K562 (cell line): Measurements from ENCODE around the gene TMEM141. TPM values are rescaled to one million over a fixed set of nuclear protein-coding genes. Genes with fewer than 3 reads are reported as not detected.
"Not testable (repeated sequence)": the region's sequence is repeated elsewhere in the genome, so short reads cannot be mapped to it uniquely, and the experiment has no call there.

Source experiments
- ATAC-seq: fragments of 200-7000 bp; cut with Tn5 transposase; 3 replicates; pipeline ENCODE4 v1.9.1; 2020; ENCODE audit warnings: moderate library complexity
- BruUV-seq: library from RNA; stranded (reverse); fragments of 400-500 nt; replicated peaks from 2 replicates; lab custom pipeline; 2021; lab: Mats Ljungman, UMichigan
- CTCF ChIA-PET: fragments of 300-600 bp; formaldehyde crosslinking; extraction: SDS; loops from one replicate; lab custom pipeline; 2021; ENCODE audit warnings: low intra/inter-chr PET ratio; lab: Yijun Ruan, JAX
- POLR2A ChIA-PET: fragments of 300-600, 350-650 bp; sonication (Branson Sonifier 250); formaldehyde crosslinking; extraction: SDS; loops from one replicate; lab custom pipeline; 2021; ENCODE audit warnings: antibody characterized with exemption, inconsistent platforms; lab: Yijun Ruan, JAX
- DNase-seq, 4 experiments: peaks; one replicate each; pipeline versions ENCODE4 v3.0.0 to v3.0.0-alpha.2; 2011 to 2018; ENCODE audit warnings: low spot score in 3 of 4, mixed read lengths in 3 of 4; ENCODE audit errors: extremely low read depth in 1 of 4
- FAIRE-seq: peaks from 2 replicates; lab custom pipeline; 2011; peaks lifted over from hg19 to GRCh38; lab: Jason Lieb, UNC
- H2AFZ ChIP-seq: 2 replicates; pipeline ENCODE4 v1.6.0; 2011; ENCODE audit warnings: low read depth, low read length, control low read depth, inconsistent platforms
- H3K27ac ChIP-seq: fragments of 200-600 bp; 3 replicates; pipeline ENCODE4 v1.8.0; 2011; ENCODE audit warnings: low read depth, mild to moderate bottlenecking, control low read depth, inconsistent platforms, low read length, moderate library complexity, mixed read lengths; ENCODE audit errors: extremely low read depth
- H3K27me3 ChIP-seq, 2 experiments: fragments of 300-600 bp in 1 of 2; 2 replicates in 1 of 2; 3 replicates in 1 of 2; pipeline versions ENCODE4 v1.6.0 to v1.8.0; 2011; ENCODE audit warnings: inconsistent platforms in 2 of 2, low read length in 2 of 2, mild to moderate bottlenecking in 1 of 2, mixed read lengths in 1 of 2, moderate library complexity in 1 of 2; ENCODE audit not compliant: control insufficient read depth in 2 of 2, insufficient read depth in 2 of 2
- H3K36me3 ChIP-seq: fragments of 300-600 bp; 3 replicates; pipeline ENCODE4 v1.8.0; 2011; ENCODE audit warnings: mild to moderate bottlenecking, low read length, inconsistent platforms; ENCODE audit not compliant: control insufficient read depth, insufficient read depth
- H3K4me1 ChIP-seq, 2 experiments: fragments of 200-600 bp in 1 of 2; replicated peaks in 1 of 2; 2 replicates in 1 of 2; 3 replicates in 1 of 2; pipeline versions ENCODE4 v1.5.1 to v1.8.0; 2011; ENCODE audit warnings: inconsistent platforms in 2 of 2, low read length in 2 of 2, mild to moderate bottlenecking in 1 of 2, mixed read lengths in 1 of 2, moderate library complexity in 1 of 2; ENCODE audit not compliant: control insufficient read depth in 2 of 2, insufficient read depth in 2 of 2
- H3K4me2 ChIP-seq: 2 replicates; pipeline ENCODE4 v1.6.1; 2011; ENCODE audit warnings: low read length, control low read depth, inconsistent platforms, mixed read lengths; ENCODE audit not compliant: insufficient read depth
- H3K4me3 ChIP-seq: fragments of 200-600 bp; sonication (generic), shearing (Covaris generic); 2 replicates; pipeline ENCODE4 v1.5.1; 2016; ENCODE audit warnings: control low read depth, inconsistent platforms
- H3K79me2 ChIP-seq: fragments of 200-600 bp; 3 replicates; pipeline ENCODE4 v1.8.0; 2011; ENCODE audit warnings: low read length, inconsistent platforms; ENCODE audit not compliant: control insufficient read depth, insufficient read depth
- H3K9ac ChIP-seq, 2 experiments: 2 replicates each; pipeline versions ENCODE4 v1.6.0 to v1.6.1; 2011; ENCODE audit warnings: low read depth in 2 of 2, low read length in 2 of 2, control low read depth in 1 of 2, inconsistent platforms in 1 of 2, mild to moderate bottlenecking in 1 of 2, mixed read lengths in 1 of 2; ENCODE audit not compliant: insufficient read depth in 1 of 2
- H3K9me1 ChIP-seq: one replicate; pipeline ENCODE4 v1.6.0; 2011; ENCODE audit warnings: inconsistent platforms, mild to moderate bottlenecking, low read length, moderate library complexity; ENCODE audit not compliant: control insufficient read depth, insufficient read depth
- H3K9me3 ChIP-seq: replicated peaks from 2 replicates; pipeline ENCODE4 v1.5.1; 2011; ENCODE audit warnings: low read depth, low read length, inconsistent platforms; ENCODE audit not compliant: control insufficient read depth, insufficient read depth
- H4K20me1 ChIP-seq: replicated peaks from 2 replicates; pipeline ENCODE4 v1.6.1; 2011; ENCODE audit warnings: low read length, inconsistent platforms, mixed read lengths; ENCODE audit not compliant: control insufficient read depth, insufficient read depth
- CEBPB ChIP-seq: fragments of 450-650 bp; IDR thresholded peaks from 2 replicates; pipeline ENCODE4 v1.6.1; 2016; ENCODE audit warnings: missing genetic modification characterization, missing compliant biosample characterization
- FOXK1 ChIP-seq: sonication (generic); formaldehyde crosslinking; IDR thresholded peaks from 2 replicates; pipeline ENCODE4 v1.8.0; 2022; ENCODE audit warnings: missing genetic modification reagents, mild to moderate bottlenecking, borderline replicate concordance
- KDM1A ChIP-seq, 2 experiments: fragments of 450-650 bp; IDR thresholded peaks; 2 replicates each; pipeline ENCODE4 v1.6.1; 2016; ENCODE audit warnings: mild to moderate bottlenecking in 2 of 2
- MTA1 ChIP-seq: fragments of 450-650 bp; IDR thresholded peaks from 2 replicates; pipeline ENCODE4 v1.6.1; 2017; ENCODE audit warnings: borderline replicate concordance
- RAD21 ChIP-seq, 2 experiments: fragments of 250-450 bp in 1 of 2; fragments of 450-650 bp in 1 of 2; sonication (Bioruptor Pico) in 1 of 2; formaldehyde crosslinking in 1 of 2; IDR thresholded peaks in 1 of 2; conservative IDR thresholded peaks in 1 of 2; 2 replicates each; pipeline versions ENCODE4 v1.4.0 to v1.8.0; 2020 to 2022; ENCODE audit warnings: mild to moderate bottlenecking in 2 of 2, moderate library complexity in 1 of 2
- SMAD4 ChIP-seq: fragments of 250-450 bp; sonication (Bioruptor Pico); conservative IDR thresholded peaks from 2 replicates; pipeline ENCODE4 v1.8.0; 2021; ENCODE audit warnings: inconsistent platforms, mild to moderate bottlenecking, moderate library complexity
- SMARCA5 ChIP-seq: fragments of 450-650 bp; IDR thresholded peaks from 2 replicates; pipeline ENCODE4 v1.6.1; 2016
- SP1 ChIP-seq: sonication (generic); formaldehyde crosslinking; IDR thresholded peaks from 2 replicates; pipeline ENCODE4 v1.8.1; 2022; ENCODE audit warnings: mild to moderate bottlenecking, missing genetic modification reagents
- ZBTB17 ChIP-seq: fragments of 450-650 bp; formaldehyde crosslinking; IDR thresholded peaks from 2 replicates; pipeline ENCODE4 v1.4.0; 2020; ENCODE audit warnings: mild to moderate bottlenecking
- ZNF224 ChIP-seq: sonication (generic); formaldehyde crosslinking; IDR thresholded peaks from 2 replicates; pipeline ENCODE4 v1.8.0; 2022; ENCODE audit warnings: mild to moderate bottlenecking, missing genetic modification reagents
- ZNF24 ChIP-seq: fragments of 450-650 bp; IDR thresholded peaks from 2 replicates; pipeline ENCODE4 v1.6.1; 2016
- ZNF263 ChIP-seq: sonication (generic); formaldehyde crosslinking; IDR thresholded peaks from 2 replicates; pipeline ENCODE4 v1.8.0; 2022; ENCODE audit warnings: mild to moderate bottlenecking, missing genetic modification reagents, borderline replicate concordance
- WGBS: fragments of 100-300 bp; shearing (Covaris generic); methylation state at CpG from one replicate; pipeline ENCODE4 v1.1.6; 2016; ENCODE audit warnings: low coverage, mixed read lengths; ENCODE audit not compliant: insufficient coverage; ENCODE audit errors: missing lambda C conversion rate; 5-methylcytosine and 5-hydroxymethylcytosine counted together
- in situ Hi-C: fragments of 300-500 bp; cut with MboI; formaldehyde crosslinking; loops from 4 replicates; pipeline ENCODE4 v1.15.0; 2018; ENCODE audit warnings: inconsistent platforms, mixed read lengths
- intact Hi-C: fragments of 100-400 bp; cut with micrococcal nuclease; formaldehyde crosslinking; loops from 2 replicates; pipeline ENCODE4 v1.14.2; 2022
- polyA plus RNA-seq, 8 experiments: library from polyadenylated mRNA; depleted of rRNA in 4 of 8; stranded (reverse) in 5 of 8; unstranded in 3 of 8; fragments of >200 nt; fragmentation: Nextera tagmentation in 2 of 8; fragmentation: Illumina TruSeq in 1 of 8; extraction: Ambion mirVana in 2 of 8; extraction: Trizol in 1 of 8; gene quantifications; 2 replicates each; pipeline versions ENCODE4 v1.2.1 to v1.2.3, GENCODE V29; 2011 to 2014; ENCODE audit warnings: inconsistent platforms in 1 of 8, missing spikeins in 1 of 8
- total RNA-seq, 7 experiments: library from RNA; depleted of rRNA in 6 of 7; stranded (reverse); fragments of >200 nt in 6 of 7; fragmentation: Illumina TruSeq in 2 of 7; extraction: Trizol in 2 of 7; gene quantifications; 2 replicates each; pipeline versions ENCODE4 v1.2.1 to v1.2.3, GENCODE V29; 2011 to 2021; ENCODE audit warnings: low replicate concordance in 1 of 7
- TF ChIP-seq, protein P1 (sequence below), 3 experiments: IDR thresholded peaks in 2 of 3; conservative IDR thresholded peaks in 1 of 3; 2 replicates each; pipeline ENCODE4 v1.5.1; 2011 to 2012; ENCODE audit warnings: low read length in 3 of 3, mild to moderate bottlenecking in 3 of 3, control low read depth in 2 of 3, improper control_type of control experiment in 1 of 3, inconsistent platforms in 1 of 3, low read depth in 1 of 3, mixed read lengths in 1 of 3, moderate library complexity in 1 of 3; ENCODE audit not compliant: insufficient read depth in 2 of 3
- TF ChIP-seq, protein P2 (sequence below): fragments of 200-800 bp; sonication (Bioruptor generic); IDR thresholded peaks from 2 replicates; pipeline ENCODE4 v1.6.1; 2017; ENCODE audit warnings: missing genetic modification characterization, missing compliant biosample characterization
- TF ChIP-seq, protein P3 (sequence below): sonication (generic); formaldehyde crosslinking; IDR thresholded peaks from 2 replicates; pipeline ENCODE4 v1.8.0; 2022; ENCODE audit warnings: missing genetic modification reagents, mild to moderate bottlenecking, moderate library complexity, borderline replicate concordance

The TMEM141 gene
- total and polyA plus RNA-seq, 9 of the 15 experiments (the other 6 are each of a cell fraction or from before 2014, with no cell fraction given) = 21.5 to 123 (median 74.8) TPM

DNA sequence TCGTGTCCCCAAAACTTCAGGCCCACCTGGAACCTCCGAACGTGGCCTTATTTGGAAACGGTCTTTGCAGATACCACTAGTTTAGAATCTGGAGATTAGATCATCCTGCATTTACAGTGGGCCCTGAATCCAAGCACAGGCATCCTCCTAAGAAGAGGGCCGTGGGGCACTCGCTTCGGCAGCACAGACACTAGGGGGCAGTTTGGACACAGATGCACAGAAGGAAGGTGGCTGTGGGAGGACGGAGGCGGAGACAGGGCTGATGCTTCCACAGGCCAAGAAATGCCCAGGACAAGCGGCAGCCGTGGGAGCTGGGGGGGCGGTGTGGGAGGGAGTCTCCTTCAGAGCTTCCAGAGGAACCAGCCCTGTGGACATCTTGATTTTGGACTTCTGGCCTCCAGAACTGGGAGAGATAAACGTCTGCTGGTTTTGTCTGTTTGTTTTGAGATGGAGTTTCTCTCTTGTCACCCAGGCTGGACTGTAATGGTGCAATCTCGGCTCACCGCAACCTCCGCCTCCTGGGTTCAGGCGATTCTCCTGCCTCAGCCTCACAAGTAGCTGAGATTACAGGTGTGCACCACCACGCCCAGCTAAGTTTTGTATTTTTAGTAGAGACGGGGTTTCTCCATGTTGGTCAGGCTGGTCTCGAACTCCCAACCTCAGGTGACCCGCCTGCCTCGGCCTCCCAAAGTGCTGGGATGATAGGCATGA is 30.2 kb upstream of the TMEM141 start:
- ChIA-PET CTCF (interaction anchor here (0.6 kb wide), 1 partner anchor 115 kb away, joined by 3 read pairs; no protein-coding TSS in a partner anchor), POLR2A (interaction anchor here (0.5 to 2.6 kb wide), 6 partner anchors 10 to 1208 kb away, joined by 3 to 11 read pairs (median 3); no protein-coding TSS in a partner anchor)
- H3K79me2 ChIP-seq, H3K9me1 ChIP-seq, H3K27me3 ChIP-seq, H4K20me1 ChIP-seq, H3K9me3 ChIP-seq, H3K36me3 ChIP-seq, in situ Hi-C loops, BruUV-seq, intact Hi-C loops, H3K27ac ChIP-seq, H3K4me3 ChIP-seq: not testable (repeated sequence)
- Histone ChIP-seq H2AFZ (peak overlapping the region; percentile 60), H3K9ac (peak overlapping the region in 1 of 2 experiments; percentile 64; a peak in 1 of 4 replicates), H3K4me1 (peaks cover 8 to 78% of the 10 kb centered on the region in 2 experiments; a peak in 4 of 5 replicates), H3K4me2 (peak overlapping the region; percentile 2; the same call in 1 of the 2 replicates)
- peak; percentile 95 for FAIRE-seq
- 10% methylated on average over 20 of the region's 22 CpGs for WGBS
- DNase-seq = peak; percentile 53 to 86 (median 56)
- peak; percentile 80 for ATAC-seq
- TF ChIP-seq CEBPB (tag) (0 out of 2 replicates have a peak, but pooled peaks have one; percentile 27), SMAD4 (CRISPR knock-in tag) (0 out of 2 replicates have a peak, but pooled peaks have one; percentile 28), ZBTB17 (CRISPR knock-in tag) (peak; percentile 46; the same call in 1 of the 2 replicates), ZNF224 (CRISPR knock-in tag) (0 out of 2 replicates have a peak, but pooled peaks have one; percentile 16), SMARCA5 (0 out of 2 replicates have a peak, but pooled peaks have one; percentile 15), SP1 (CRISPR knock-in tag) (0 out of 2 replicates have a peak, but pooled peaks have one; percentile 24), ZNF24 (0 out of 2 replicates have a peak, but pooled peaks have one; percentile 6), RAD21 (CRISPR knock-in tag; conservative IDR thresholded peaks at IDR 0.05 in 1 of 2, IDR thresholded peaks at IDR 0.05 in 1 of 2) (peak; percentile 46 to 54), KDM1A (IDR thresholded peaks at IDR 0.05) (peak; percentile 81 to 82), ZNF263 (peak; percentile 75; the same call in 1 of the 2 replicates), MTA1 (peak; percentile 59; the same call in 1 of the 2 replicates), FOXK1 (CRISPR knock-in tag) (0 out of 2 replicates have a peak, but pooled peaks have one; percentile 27)
- TF ChIP-seq, protein P1, sequence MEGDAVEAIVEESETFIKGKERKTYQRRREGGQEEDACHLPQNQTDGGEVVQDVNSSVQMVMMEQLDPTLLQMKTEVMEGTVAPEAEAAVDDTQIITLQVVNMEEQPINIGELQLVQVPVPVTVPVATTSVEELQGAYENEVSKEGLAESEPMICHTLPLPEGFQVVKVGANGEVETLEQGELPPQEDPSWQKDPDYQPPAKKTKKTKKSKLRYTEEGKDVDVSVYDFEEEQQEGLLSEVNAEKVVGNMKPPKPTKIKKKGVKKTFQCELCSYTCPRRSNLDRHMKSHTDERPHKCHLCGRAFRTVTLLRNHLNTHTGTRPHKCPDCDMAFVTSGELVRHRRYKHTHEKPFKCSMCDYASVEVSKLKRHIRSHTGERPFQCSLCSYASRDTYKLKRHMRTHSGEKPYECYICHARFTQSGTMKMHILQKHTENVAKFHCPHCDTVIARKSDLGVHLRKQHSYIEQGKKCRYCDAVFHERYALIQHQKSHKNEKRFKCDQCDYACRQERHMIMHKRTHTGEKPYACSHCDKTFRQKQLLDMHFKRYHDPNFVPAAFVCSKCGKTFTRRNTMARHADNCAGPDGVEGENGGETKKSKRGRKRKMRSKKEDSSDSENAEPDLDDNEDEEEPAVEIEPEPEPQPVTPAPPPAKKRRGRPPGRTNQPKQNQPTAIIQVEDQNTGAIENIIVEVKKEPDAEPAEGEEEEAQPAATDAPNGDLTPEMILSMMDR (IDR thresholded peaks at IDR 0.05 in 2 of 3, conservative IDR thresholded peaks at IDR 0.05 in 1 of 3; ENCODE audit: insufficient read depth in 2 of 3, low read depth in 1 of 3, low read length in 3 of 3) = peak; percentile 81 to 87 (median 84)
- TF ChIP-seq, protein P2, sequence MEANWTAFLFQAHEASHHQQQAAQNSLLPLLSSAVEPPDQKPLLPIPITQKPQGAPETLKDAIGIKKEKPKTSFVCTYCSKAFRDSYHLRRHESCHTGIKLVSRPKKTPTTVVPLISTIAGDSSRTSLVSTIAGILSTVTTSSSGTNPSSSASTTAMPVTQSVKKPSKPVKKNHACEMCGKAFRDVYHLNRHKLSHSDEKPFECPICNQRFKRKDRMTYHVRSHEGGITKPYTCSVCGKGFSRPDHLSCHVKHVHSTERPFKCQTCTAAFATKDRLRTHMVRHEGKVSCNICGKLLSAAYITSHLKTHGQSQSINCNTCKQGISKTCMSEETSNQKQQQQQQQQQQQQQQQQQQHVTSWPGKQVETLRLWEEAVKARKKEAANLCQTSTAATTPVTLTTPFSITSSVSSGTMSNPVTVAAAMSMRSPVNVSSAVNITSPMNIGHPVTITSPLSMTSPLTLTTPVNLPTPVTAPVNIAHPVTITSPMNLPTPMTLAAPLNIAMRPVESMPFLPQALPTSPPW (CRISPR knock-in tag) = peak; percentile 41
- TF ChIP-seq, protein P3, sequence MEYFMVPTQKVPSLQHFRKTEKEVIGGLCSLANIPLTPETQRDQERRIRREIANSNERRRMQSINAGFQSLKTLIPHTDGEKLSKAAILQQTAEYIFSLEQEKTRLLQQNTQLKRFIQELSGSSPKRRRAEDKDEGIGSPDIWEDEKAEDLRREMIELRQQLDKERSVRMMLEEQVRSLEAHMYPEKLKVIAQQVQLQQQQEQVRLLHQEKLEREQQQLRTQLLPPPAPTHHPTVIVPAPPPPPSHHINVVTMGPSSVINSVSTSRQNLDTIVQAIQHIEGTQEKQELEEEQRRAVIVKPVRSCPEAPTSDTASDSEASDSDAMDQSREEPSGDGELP (CRISPR knock-in tag) = peak; percentile 36; the same call in 1 of the 2 replicates
